HG03066 (cell line): ENCODE measurements around the gene RTTN.
A peak's percentile ranks its signal among the peaks of the same experiment; 100 is the strongest.

Experiments
- ATAC-seq: cut with Tn5 transposase; IDR thresholded peaks from one replicate; pipeline ENCODE4 v1.9.1; 2021; ENCODE audit warnings: low read depth; ENCODE audit not compliant: unreplicated experiment

RTTN gene

DNA sequence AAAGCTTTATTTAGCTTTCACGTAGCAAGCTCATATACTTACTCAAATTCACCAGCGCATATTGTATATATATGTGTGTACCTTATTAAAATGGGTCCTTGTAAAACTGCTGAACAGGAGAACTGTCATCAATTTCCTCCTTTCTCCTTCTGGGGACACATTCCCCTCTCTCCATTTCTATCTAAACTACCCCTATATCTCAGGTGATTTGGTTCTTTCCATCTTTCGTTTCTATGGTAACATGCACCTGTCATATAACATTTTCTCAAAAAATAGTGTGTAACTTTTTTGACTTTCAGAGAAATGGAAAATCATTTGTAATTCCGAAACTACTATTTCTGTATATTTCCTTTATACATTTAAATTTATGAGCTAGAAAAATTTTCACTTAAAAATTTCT is 174.3 kb downstream of the RTTN start:
- no peak for ATAC-seq

DNA sequence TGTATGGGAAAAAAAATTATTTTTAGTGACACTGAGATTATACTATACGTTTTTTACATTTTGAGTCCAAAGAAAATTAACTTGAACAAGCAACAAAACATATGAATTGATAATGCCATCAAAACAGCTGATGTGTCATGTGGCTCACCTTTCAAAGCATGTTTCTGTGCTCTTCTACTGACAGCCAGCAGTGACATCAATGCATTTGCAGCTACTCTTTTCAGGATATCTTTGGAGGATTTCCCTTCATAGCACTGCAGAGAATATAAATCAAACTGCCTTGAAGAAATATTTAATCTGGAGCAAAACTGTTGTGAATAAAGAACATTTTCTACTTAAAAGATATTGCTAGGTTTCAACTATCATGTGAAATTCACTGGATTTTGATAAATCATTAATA is 174.8 kb downstream of the RTTN start:
- no peak for ATAC-seq

DNA sequence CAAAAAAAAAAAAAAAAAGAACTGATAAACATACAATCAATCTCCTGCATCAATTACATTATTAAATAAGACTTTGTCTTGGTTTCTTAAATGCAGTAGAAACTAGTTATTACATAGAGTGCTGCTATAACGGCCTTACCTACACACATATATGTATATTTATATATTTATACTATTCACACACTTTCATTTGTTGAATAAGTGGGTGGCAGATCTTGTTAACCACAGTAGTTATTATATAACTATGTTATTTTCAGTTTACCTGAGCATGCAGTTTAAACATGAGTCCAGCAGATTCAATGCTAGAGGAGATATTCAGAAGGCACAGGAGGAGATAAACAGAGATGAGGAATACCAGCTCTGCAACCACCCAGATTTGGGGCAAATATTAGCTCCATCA is 176.3 kb downstream of the RTTN start:
- ATAC-seq = peak; percentile 47

DNA sequence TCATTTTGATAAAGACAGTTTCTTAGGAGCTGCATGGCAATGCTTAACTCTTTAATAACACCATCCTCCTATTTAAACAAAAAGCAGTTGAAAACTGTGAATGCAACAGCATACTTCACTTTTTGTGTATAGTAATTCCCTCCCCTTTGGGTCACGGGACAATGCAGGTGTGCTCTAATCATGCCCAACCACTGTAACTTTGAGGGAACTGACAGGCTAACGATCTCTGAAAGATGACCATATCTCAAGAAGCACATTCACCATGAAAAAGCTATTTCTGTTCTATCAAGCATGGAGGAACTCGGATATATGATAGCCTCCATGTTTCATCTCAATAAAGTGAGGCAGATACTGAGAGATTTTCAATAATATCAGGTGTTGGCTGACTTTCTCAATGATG is 176.8 kb downstream of the RTTN start:
- ATAC-seq = peak; percentile 66

DNA sequence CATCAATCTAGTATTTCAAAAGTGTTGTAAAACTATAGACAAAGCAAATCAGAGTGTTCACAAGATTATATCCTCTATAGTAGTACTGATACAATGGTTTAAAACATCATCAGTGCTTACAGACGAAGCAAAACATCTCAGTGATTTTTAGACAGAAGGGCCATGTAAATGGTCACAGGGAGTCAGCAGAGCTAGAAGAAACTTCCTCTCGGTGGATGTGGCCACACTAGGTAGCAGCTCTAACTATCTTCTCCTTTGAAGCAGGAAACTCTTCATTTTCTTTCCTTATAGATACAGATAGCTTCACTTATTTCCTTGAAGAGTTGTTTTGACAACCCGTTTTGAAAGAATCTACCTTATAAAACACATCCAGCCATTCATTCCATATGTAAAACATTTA is 177.4 kb downstream of the RTTN start:
- no peak for ATAC-seq

DNA sequence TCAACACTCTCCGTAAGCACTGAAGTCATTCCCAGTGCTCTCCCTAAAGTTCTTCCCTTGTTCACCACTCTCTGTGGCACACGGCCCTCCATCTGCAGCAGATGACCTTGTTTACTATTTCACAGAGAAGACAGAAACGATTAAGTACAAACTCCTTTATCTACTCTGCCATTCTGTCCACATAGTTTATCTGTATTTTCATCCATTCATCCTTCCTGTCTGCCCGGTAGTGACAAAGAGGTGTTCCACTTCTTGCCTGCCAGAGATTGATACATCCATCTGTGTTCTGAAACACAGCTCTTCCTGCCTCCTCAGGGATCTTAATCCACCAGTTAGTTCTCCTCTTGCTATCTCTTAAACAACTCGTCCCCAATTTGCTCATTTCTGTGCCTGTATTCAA is 179.9 kb downstream of the RTTN start:
- ATAC-seq = no peak

DNA sequence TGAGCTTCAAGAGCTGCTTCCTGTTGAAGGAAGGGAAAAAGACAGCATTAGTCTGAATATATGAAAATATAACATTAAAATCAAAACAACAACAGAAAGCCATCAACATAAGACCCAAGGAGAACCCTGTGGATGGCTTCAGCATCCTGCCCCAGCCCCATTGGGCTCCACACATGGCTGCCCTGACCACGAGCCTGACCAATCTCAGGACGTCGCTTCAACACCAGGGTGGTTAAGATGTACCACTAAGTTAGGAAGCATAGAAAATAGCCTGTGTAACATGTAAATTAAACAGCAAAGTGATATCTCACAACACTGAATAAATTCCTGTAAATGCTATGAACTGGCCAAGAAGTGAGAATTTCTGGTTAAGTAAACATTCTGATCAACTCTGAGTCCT is 180.7 kb downstream of the RTTN start:
- no peak for ATAC-seq

DNA sequence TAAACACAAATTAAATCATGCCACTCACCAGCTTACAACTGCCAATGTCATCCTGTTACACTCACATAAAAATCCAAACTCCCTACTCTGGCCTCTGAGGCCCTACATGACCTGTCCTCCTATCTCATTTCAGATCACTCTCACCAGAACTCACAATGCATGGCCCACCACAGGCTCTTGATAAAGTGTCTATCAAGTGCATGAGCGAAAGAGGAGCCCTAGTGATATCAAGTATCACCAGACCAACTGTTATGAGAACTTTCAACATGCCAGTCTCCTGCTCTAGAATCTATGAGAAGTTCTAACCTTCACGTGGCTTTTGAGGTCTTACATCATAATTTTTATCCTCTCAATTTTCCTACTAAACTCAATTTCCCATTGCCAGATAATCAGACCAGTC is 181.4 kb downstream of the RTTN start:
- no peak for ATAC-seq

DNA sequence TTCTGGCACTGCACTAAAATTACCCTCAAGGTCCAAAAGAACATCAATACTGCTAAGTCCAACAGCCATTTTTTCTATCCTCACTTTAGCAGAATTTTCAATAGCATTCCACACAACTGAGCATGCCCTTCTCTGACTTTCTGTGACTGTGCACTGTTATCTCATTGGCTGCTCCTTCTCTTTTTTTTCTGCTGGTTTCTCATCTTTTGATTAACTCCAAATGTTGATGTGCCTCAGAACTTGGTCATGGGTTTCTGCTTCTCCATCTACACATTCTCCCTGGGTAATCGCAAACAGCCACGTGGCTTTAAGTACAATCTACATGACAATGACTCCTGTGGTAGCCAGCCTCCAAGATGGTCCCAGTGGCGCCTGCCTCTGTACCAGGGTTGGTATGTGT is 182.9 kb downstream of the RTTN start:
- ATAC-seq = no peak

DNA sequence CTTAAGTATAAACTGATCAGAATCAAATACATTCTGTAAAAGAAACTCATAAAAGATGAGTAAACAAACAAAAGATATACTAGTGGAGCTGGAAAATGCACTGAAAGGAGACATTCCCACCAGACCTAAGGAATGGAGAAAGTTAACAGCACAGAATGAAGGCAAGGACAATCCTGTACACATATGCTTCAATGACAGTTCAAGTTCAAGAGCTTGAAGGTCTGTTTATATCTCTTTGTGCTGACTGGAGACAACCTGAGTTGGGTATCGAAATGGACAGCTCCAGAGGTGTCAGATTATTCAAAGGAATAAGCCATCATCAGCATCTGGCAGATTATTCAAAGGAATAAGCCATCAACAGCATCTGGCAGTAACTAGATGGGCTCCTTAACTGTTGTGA is 184.0 kb downstream of the RTTN start:
- ATAC-seq = no peak

DNA sequence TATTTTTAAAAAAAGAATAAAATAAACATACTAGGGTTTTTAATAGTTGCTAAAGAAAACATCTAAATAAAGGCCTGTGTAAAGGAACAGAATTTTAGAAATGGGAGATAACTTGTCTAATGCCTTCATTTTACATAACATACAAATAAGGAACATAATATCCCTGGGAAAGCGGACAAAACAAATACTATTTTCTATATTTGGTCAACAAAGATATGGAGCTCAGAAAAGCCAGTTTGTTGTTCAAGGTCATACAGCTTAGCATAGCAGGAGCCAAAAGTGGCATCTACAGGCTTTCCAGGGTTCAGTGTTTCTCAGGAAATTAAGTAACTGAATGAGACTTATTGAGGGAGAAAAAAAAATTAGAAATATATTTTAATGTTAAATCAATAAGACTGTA is 184.4 kb downstream of the RTTN start:
- ATAC-seq = no peak

DNA sequence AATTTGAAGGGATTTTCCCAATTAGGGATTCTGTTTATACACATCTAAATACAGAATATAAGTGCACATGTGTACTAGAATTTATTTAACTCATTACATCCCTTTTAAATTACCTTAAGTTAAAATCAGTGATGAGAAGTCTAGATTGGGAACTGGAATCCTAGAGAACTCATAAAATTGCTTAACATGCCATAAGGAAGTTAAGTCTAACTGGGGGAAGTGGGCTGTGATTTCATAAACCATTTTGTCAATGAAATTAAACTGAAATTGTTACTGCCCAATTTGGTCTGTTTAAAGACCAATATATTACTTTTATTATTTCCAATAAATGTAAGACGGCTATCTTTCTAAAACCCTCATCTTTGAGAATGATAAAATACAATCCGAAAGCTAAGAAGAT is 185.5 kb downstream of the RTTN start:
- no peak for ATAC-seq

DNA sequence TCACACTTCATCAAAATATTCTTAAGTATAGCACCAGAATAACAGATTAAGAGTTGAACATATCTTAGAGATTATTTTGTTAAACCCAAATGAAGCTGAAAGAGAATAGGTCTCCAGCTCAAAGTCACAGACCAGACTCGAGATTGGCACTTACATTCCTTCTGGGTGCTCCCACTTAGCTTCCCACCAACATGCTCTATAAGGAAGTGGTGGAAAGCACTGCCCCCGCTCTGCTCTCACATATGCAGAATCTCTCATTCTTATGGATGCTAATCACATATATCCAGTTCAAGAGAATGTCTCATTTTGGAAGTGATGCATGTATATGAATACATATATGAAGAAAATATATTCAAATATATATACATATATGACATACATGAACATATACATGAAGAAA is 186.4 kb downstream of the RTTN start:
- no peak for ATAC-seq

DNA sequence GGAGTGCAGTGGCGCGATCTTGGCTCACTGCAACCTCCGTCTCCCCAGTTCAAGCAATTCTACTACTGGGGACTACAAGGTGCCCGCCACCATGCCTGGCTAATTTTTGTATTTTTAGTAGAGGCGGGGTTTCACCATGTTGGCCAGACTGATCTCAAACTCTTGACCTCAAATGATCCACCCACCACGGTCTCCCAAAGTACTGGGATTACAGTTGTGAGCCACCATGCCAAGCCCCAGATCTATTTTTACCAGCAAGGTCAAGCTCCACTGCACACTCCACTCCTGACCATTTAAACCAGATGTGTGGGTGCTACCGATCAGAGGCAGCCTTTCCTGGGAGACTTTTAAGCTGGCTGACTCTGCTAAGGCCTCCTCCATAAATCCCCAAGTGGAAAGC is 190.4 kb downstream of the RTTN start:
- ATAC-seq = no peak

DNA sequence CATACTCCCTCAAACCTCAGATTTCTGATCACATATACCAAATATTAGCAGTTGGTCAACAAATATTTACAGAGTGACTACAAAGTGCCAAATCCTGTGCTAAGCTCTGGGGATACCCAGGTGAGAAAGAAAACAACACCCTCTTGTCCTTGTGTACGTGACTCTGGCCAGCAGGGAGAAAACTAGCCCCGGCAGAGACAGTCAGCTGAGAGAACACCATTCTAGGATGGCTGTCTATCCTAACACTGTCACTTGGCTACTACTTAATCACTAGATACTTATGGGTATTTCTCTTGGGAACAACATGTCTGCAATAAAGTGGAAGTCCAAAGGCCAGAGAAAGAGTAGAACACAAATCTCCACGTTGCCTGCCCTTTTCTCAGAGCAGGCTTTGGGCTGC is 199.9 kb downstream of the RTTN start:
- ATAC-seq = no peak

DNA sequence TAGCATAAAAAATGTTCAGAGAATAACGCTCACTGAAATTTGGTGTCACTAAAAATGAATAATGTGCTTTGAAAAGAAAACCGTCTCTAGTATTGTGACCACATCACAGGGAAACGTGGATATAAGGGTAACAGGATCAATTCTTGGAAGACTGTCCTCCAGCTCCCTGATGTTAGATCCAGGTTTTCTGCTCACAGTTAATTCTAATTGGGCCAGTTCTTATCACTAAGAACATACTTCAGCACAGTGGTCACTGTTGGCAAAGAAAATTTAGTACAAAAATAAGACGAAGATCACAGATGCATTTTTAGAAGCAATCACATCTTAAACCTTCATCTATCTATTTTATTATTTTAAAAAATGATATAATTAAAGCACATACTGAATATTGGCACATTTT is 200.8 kb downstream of the RTTN start:
- no peak for ATAC-seq

DNA sequence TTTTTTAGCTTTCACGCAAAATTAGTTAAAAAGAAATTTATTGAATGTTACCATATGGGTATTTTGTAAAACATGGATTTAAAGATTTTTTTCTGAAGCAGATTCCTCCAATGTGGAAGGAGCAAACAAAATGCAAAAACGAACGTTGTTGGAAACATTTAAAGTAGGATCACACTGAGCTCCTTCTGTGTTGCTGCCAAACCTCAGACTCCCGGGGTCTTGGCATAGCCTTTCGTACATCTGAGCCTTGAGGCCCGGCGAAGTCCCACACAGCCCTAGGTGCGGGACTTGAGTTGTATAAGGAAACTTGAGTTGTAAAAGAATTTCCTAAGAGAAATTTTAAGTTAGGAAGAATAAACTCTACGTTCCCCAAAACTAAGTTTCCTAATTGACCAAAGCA is 205.8 kb downstream of the RTTN start:
- no peak for ATAC-seq

DNA sequence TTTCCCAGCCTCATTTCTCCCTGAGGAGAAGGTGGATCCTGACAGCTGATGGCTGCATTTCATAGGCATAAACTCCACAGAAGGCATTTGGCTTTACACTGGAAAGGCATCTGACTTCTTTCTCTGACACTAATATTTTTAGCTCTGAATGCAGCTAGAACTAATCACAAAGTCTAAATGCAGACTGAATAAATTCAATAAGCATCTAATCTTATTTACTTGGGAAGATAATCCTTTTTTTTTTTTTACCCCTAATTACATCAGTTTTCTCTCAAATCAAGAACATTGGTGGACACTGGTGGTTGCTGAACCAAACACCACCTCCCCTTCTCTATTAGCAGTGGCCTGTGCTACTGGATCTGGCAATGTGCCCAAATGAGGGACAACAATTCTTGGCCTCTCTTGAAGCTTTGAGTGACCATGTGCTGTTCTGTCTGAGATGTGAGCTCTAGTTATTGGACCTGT is 206.9 kb downstream of the RTTN start:
- ATAC-seq = no peak

DNA sequence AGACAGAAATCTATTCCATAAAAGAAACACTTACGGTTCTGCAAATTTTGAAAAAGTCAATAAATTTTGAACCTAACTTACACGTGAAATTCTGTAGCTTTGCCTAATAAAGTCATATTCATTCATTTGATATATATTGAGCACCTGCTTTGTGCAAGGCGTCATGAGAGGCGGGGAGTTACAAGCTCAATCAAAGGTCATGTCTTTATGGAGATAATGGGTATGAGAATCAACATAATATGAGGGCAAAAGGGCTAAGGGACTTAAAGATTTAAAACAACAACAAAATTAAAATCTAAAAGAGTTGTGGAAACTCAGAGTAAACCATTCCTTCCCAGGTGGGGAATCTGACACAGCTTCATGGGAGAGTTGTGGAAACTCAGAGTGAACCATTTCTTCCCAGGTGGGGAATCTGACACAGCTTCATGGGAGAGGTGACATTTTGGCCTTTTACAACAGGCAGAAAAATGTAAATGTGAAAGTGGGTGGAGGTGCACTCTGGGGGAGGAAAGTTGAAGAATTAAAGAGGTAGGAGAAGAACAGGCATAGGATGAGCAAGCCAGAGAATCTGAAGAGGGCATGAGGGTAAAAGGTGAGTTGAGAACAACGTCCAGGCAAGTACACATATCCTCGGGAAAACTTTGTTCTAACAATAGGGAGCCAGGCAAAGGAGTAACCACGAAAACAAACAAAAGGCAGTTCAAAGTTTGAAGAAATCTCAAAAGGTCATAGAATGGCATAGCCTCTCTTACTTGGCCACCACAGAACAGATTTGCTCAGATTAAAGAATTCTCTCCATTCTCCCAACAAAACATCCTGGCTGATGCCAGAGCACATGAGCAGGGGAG is 208.3 kb downstream of the RTTN start:
- no peak for ATAC-seq

DNA sequence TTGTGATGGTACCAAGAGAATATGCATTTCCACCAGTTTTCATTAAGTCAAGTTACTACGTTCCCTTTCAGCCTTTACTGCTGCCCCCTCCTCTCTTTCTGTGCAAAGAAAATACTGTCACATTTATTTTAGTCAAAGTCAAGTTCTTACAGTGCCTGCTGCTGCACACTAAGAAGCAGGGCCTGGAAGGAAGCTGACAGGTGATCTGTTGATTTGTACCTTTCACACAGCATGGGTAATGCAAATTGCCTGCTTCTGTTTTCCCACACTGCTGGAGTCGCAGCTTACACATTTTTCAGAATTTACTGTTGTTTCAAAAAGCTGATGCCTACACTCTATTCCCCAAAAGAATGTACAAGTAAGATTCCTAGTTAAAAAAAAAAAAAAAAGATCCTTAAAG is 209.1 kb downstream of the RTTN start:
- ATAC-seq = no peak

DNA sequence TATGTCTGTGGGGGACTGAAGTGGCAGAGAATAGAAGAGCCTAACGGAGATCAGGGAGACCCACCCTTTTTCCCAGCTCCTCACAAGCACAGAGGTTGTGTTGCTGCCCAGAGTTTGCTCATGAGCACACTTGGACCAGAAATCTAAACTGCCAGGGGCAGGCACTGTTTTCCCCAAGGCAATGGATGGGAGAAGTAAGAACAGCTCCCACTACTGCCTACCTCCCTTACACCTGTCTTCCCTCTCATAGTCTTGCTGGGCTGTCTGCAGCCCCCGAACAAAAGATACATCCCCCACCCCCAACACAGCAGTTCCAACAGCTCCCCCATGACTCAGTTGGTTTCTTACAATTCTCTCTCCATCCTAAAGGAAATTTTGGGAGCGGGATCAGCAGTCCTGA is 209.7 kb downstream of the RTTN start:
- ATAC-seq = no peak

DNA sequence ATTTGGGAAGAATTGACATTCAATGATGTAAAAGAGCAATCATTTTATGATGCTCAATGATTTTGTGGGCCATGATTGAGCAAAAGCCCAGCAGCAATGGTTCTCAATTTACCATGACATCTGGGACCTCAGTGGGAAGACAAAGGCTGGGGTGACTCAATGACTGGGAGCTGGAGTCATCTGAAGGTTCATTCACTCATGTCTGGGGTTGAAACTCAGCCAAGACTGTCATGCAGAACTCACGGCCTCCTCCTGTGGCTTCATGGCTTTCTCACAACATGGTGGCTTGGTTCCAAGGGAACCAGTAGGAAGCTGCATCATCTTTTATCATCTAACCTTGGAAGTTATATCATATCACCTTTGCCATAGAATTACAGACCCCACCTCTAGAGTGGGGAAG is 212.7 kb downstream of the RTTN start:
- ATAC-seq = no peak

DNA sequence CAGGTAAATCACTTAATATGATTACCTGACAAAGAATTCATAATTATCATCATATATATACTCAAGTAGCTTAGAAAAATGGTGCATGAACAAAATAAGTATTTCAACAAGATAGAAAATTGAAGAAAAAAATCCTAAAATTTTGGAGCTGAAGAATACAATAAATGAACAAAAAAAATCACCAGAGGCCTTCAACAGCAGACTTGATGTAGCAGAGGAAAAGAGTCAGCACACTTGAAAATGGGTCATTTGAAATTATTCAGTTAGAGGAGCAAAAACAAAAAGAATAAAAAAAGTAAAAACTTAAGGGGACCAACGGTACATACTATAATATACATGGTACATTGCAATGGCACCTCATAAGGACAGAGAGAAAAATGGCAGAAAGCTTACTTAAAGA is 217.6 kb downstream of the RTTN start:
- no peak for ATAC-seq
